Left colon (tissue), 2 donors: ENCODE results near the gene TCF25. TPM values are rescaled to one million over a fixed set of nuclear protein-coding genes. Genes with fewer than 3 reads are reported as not detected.
A peak's percentile ranks its signal among the peaks of the same experiment; 100 is the strongest.
"Not testable (repeated sequence)": the region's sequence is repeated elsewhere in the genome, so short reads cannot be mapped to it uniquely, and the experiment has no call there.

Experiments used
- ATAC-seq: fragments of 200-7000 bp; cut with Tn5 transposase; one replicate; pipeline ENCODE4 v1.9.1; 2020; ENCODE audit warnings: mild to moderate bottlenecking, moderate library complexity
- DNase-seq, 2 donors: peaks; one replicate each; pipeline ENCODE4 v3.0.0-alpha.2; 2020
- intact Hi-C, 2 donors: fragments of 100-400 bp; cut with DNase I in 1 of 2; cut with micrococcal nuclease in 1 of 2; formaldehyde crosslinking; loops; one replicate each; pipeline versions ENCODE4 v1.11.2 to v1.14.0; 2022; cut with DNase I, micrococcal nuclease
- total RNA-seq, 2 donors: library from RNA; stranded (reverse); fragmentation: NEBNext Ultra II Directional; extraction: Animal tissue kit (Norgen Biotek cat#: 25700); gene quantifications; one replicate each; pipeline ENCODE4 v1.2.1, GENCODE V29; 2021
- donor health status: DM: no; HTN: no; CAD: no.
- donor health status: DM: yes; HTN: yes; CAD: no.

TCF25 gene
- total RNA-seq, 2 donors from 2014 or later: 152 to 210 TPM

DNA sequence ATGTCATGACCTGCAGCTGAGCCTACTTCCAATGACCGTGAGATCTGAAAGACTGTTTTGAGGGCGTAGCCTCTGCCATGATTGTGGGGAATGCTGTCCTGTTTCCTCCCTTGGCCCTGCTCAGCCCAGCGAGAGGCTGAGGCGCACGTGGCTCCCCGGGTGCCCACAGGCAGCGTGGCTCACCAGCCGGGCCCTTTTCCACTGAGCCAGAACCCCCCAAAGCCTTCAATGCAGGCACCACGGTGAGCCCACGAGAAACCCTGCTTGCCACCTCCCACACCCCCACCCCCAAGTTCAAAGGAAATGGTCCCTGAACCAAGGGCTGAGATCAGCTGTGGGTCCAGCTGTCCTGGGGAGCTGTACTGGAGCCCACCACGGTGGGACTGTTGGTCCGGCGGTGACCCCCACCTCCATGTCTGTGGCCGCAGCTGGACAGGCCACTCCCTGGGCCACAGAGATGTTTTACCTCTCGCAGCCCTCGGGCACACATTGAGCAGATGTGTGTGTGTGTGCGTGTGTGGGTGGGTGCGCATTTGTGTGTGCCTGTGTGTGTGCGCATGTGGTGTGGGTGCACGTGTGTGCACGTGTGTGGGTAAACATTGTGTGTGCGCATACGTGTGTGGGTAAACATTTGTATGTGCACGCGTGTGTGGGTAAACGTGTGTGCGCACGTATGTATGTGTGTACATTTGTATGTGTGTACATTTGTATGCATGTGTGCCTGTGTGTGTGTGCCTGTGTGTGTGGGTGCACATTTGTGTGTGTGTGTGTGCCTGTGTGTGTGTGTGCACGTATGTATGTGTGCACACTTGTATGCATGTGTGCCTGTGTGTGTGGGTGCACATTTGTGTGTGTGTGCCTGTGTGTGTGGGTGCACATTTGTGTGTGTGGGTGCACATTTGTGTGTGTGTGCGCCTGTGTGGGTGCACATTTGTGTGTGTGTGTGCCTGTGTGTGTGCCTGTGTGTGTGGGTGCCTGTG lies 40.3 kb downstream of the TCF25 start:
- DNase-seq (no peak), ATAC-seq (no peak)
- intact Hi-C loops: no loop called here

GRCh38 chr16:89914642-89915285 lies 41.4 kb downstream of the TCF25 start:
- ATAC-seq, intact Hi-C loops, DNase-seq: not testable (repeated sequence)

DNA sequence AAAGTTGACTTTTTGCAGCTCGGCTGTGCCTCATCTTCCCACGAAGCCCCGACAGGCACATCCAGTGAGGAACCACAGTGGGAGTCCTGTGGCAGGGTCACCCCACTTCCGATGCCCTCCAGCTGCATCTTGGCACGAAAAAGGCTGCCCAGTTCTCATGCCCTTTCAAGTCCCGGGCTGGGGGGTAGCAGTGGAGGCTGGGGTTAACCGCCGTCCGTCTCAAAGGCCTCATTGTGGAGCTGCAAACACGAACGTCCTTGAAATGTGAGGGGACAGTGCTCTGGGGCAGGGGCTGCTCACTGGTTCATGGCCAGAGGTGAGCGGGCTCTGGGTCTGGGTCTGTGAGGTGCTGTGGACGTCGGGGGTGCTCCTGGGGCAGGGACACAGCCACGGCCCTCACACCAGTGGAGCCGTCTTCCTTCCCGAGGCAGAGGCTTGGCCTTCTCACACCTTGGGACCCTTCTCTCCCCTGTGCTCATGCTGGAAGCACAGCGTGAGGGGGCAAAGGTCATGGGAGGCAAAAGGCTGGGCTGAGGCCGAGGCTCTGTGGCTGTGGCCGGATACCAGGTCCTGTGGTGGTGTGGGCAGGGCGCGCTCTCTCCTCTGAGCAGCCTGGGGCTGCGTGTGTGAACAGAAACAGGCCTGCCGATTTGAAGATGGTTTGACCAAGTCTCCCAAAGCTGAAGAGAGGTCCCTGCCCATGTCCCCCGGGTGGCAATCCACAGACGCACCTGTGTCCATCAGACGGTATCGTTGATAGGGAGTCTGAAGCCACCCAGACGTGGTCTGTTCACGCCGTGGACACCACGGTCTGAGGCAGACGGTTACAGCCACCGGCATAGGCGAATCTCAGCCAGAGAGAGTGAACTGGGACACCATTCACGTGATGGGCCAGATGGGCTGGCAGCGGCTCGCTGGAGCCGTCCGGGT lies 42.2 kb downstream of the TCF25 start:
- no peak for ATAC-seq
- intact Hi-C loops: no loop called here

GRCh38 chr16:89917773-89918452 lies 44.5 kb downstream of the TCF25 start:
- DNase-seq (peak; percentile 87 to 92), ATAC-seq (peak; percentile 90)
- intact Hi-C loops: no loop called here

More for the DNA sequence above, 42.2 kb downstream of the TCF25 start:
- no peak for DNase-seq

DNA sequence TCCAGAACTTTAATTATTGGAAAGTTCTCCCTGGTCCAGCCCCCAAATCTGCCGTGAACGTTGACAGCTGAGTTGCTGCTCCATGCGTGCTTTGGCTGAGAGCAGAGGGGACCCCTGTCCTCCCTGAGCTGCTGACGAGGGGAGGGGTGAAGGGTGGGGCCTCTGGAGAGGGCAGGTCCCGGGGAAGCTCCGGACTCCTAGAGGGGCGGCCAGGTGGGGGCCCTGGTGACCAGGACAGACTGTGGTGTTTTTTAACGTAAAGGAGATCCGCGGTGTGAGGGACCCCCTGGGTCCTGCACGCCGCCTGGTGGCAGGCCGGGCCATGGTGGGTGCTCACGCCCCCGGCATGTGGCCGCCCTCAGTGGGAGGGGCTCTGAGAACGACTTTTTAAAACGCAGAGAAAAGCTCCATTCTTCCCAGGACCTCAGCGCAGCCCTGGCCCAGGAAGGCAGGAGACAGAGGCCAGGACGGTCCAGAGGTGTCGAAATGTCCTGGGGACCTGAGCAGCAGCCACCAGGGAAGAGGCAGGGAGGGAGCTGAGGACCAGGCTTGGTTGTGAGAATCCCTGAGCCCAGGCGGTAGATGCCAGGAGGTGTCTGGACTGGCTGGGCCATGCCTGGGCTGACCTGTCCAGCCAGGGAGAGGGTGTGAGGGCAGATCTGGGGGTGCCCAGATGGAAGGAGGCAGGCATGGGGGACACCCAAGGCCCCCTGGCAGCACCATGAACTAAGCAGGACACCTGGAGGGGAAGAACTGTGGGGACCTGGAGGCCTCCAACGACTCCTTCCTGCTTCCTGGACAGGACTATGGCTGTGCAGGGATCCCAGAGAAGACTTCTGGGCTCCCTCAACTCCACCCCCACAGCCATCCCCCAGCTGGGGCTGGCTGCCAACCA lies 45.3 kb downstream of the TCF25 start, which contains the start of gene MC1R:
Gene MC1R, plus strand, starts transcription at position 410 of the 895 bp plus-strand sequence. Its CDS starts 397 bp downstream, at position 807.
- no peak for DNase-seq
- ATAC-seq: no peak
- intact Hi-C loops: no loop called here

- intact Hi-C loops: no loop called here
- ATAC-seq (no peak), DNase-seq (no peak)
Observed at GRCh38 chr16:89919535-89920406, 46.4 kb downstream of the TCF25 start.

GRCh38 chr16:89920723-89921122 lies 47.3 kb downstream of the TCF25 start:
- ATAC-seq (no peak), DNase-seq (no peak)
- intact Hi-C loops: no loop called here

GRCh38 chr16:89921131-89921701 lies 47.8 kb downstream of the TCF25 start:
- intact Hi-C loops: no loop called here
- DNase-seq: no peak
- no peak for ATAC-seq

DNA sequence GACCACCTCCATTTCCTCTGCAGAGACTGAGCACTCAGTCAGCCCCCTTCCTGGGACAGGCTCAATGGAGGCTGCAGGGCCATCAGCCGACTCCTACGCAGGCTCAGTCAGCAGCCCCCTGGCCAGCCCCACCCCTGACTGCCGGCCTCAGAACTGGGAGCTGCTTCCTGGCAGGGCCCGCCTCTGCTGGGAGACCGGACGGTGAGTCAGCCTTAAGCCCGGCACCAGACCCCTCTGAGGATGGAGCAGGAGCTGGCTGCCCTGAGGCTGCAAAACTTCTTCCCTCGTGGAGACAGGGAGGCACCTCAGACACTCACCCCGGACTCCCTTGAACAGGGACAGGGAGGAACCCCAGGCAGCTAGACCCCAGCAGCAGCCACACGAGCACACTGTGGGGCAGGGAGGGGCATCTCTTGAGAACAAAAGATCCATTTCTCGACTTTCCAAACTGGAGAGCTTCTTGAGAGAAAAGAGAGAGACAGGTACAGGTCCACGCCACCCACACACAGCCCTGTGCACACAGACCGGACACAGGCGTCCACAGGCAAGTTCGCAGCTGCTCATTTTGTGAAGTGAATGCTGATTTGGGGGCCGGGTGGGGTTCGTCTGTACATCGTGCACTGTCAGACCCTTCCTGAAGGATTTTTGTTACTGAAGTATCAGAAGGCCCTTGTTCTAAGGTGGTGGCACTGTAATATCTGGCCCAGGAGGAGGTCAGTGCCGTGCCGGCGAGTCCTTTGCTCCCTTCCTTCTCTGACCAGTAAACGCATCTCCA lies 48.5 kb downstream of the TCF25 start:
- intact Hi-C loops: no loop called here
- peak in 1 of 2 donors; percentile 57 for DNase-seq
- ATAC-seq: no peak

GRCh38 chr16:89922477-89922883 lies 49.1 kb downstream of the TCF25 start:
- ATAC-seq (no peak), DNase-seq (peak; percentile 63 to 78)

GRCh38 chr16:89922884-89923639 lies 49.7 kb downstream of the TCF25 start, which contains the start of gene TUBB3:
TUBB3 (plus strand) TSS chr16:89923342; CDS start chr16:89923402, 60 bp downstream.
- ATAC-seq (peak; percentile 54), DNase-seq (peak in 1 of 2 donors; percentile 72)
- intact Hi-C loops: no loop called here

More at GRCh38 chr16:89922477-89922883, 49.1 kb downstream of the TCF25 start:
- intact Hi-C loops: no loop called here

DNA sequence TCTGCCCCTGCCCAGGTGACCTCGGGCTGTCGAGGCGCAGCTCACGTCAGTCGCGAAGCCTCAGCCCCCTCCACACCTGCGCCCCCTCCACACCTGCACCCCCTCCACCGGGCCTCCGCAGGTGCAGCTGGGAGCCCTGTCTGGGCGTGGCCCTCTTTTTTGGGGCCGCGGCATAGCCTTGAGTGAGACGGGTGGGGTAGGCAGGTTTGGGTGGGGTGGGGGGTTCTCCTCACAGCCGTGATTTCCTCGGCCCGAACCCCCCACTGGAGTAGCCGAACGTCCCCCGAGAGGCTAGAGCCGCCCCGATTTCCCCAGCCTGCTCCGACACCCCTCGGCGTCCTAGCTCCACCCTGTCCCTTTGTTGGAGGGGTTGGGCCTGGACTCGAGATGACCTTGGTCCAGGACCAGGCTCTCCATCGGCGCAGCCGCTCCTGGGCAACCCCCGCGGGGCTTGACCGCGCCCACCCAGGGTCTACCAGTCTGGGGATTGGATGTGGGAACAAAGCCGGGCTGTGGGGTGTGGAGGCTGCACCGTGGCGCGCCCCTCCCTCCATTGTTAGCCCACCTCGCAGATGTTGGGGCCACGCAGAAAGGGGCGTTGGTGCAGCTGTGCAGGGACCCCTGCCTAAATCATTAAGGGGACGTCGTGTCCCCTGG lies 50.4 kb downstream of the TCF25 start:
- intact Hi-C loops: no loop called here
- DNase-seq (no peak), ATAC-seq (no peak)

- intact Hi-C loops: no loop called here
- no peak for ATAC-seq
- DNase-seq: no peak
Observed at GRCh38 chr16:89924297-89924924, 51.0 kb downstream of the TCF25 start.

DNA sequence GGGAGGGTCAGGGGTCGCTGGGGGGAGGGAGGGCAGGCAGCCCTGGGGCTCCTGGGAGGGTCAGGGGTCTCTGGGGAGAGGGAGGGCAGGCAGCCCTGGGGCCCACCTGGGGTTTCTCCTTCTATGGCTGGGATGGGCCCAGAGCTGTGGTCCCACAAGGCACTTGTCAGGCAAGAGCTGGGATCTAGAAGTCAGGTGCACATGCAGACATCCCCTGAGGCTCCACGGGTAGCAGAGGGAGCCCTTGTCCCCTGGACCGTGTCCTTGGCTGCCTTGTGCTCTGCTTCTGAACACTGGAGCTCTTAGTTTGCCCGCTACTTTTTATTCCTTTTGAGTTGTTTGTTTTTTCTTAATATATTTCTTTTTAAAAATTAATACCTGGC lies 51.5 kb downstream of the TCF25 start:
- intact Hi-C loops: no loop called here

More for the DNA sequence above, 51.5 kb downstream of the TCF25 start:
- DNase-seq (no peak), ATAC-seq (no peak)
